ENCODE results near the gene DCST2. TPM values are rescaled to one million over a fixed set of nuclear protein-coding genes. Genes with fewer than 3 reads are reported as not detected.

Gene DCST2
- total and polyA plus RNA-seq, 2 donors (not counting 3 experiments of a cell fraction or from before 2014, with no cell fraction given): 0.29 to 0.51 TPM

DNA sequence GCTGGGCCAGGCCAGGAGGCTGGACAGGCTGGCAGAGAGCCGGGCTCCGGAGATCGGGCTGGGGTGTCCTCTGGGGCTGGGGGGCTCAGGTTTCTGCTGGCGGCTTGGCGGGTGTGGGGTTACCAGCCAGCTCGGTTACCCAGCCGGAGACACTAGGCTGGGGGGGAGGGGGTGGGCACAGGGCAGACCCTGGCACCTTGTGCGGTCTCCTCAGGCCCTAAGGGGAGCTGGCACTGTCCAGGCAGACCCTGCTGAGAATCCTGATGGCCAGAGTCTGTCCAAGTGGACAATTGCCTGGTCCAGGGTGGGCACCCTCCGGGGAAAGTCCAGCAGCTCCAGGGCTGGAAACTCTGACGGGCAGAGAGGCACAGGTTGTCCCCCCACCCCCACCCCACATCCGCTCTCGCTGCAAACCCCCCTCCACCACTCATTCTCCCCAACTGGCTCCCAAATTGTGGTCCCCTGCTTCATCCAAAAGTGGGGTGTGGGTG lies 24.3 kb downstream of the DCST2 start:
- Histone ChIP-seq H3K27me3 (ENCODE audit: control insufficient read depth in 2 of 2, insufficient read depth in 2 of 2, low read length in 2 of 2) (no peaks in the 10 kb centered on the region), H3K9ac (replicated peaks; ENCODE audit: extremely low read depth, insufficient read depth, low read length) (no peak overlapping the region), H3K4me2 (ENCODE audit: insufficient read depth, low read length) (no peak overlapping the region), H3K4me1 (ENCODE audit: control insufficient read depth, extremely low read depth, insufficient read depth, low read length) (peaks cover 10% of the 10 kb centered on the region), H2AFZ (ENCODE audit: low read depth, low read length) (no peak overlapping the region), H3K4me3 (replicated peaks in 1 of 3; ENCODE audit: insufficient read depth in 1 of 3, low read depth in 1 of 3, low read length in 3 of 3) (no peak overlapping the region), H3K9me3 (replicated peaks; ENCODE audit: control insufficient read depth, insufficient read depth, low read length) (no peaks in the 10 kb centered on the region), H3K36me3 (ENCODE audit: control insufficient read depth in 2 of 2, extremely low read depth in 1 of 2, insufficient read depth in 2 of 2, low read length in 2 of 2) (no peaks in the 10 kb centered on the region), H3K9me1 (replicated peaks; ENCODE audit: control insufficient read depth, extremely low read depth, insufficient read depth, low read length) (no peaks in the 10 kb centered on the region), H3K27ac (ENCODE audit: insufficient read depth, low read depth, low read length) (no peak overlapping the region), H3K79me2 (ENCODE audit: control insufficient read depth, insufficient read depth, low read length) (peaks cover 11% of the 10 kb centered on the region), H4K20me1 (replicated peaks; ENCODE audit: control insufficient read depth, extremely low read depth, insufficient read depth, low read length) (no peaks in the 10 kb centered on the region)
- TF ChIP-seq JUN (IDR thresholded peaks at IDR 0.05; ENCODE audit: borderline replicate concordance, insufficient read depth, insufficient read length, low read depth) (no peak), POLR2AphosphoS5 (IDR thresholded peaks at IDR 0.05; ENCODE audit: insufficient read depth, low read depth, low read length) (no peak), POLR2A (IDR thresholded peaks at IDR 0.05; ENCODE audit: low read depth, low read length) (no peak), FOS (IDR thresholded peaks at IDR 0.05; ENCODE audit: borderline replicate concordance, insufficient read depth, low read length) (no peak), MYC (IDR thresholded peaks at IDR 0.05; ENCODE audit: low read depth, low read length) (no peak), EZH2 (IDR thresholded peaks at IDR 0.05; ENCODE audit: borderline replicate concordance, low read depth, low read length, severe bottlenecking) (no peak), GATA2 (IDR thresholded peaks at IDR 0.05; ENCODE audit: insufficient read depth, insufficient read length, low read depth, low read length) (no peak)
- TF ChIP-seq, protein P1, sequence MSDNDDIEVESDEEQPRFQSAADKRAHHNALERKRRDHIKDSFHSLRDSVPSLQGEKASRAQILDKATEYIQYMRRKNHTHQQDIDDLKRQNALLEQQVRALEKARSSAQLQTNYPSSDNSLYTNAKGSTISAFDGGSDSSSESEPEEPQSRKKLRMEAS (IDR thresholded peaks at IDR 0.05; ENCODE audit: insufficient read depth, insufficient read length): no peak
- TF ChIP-seq, protein P2, sequence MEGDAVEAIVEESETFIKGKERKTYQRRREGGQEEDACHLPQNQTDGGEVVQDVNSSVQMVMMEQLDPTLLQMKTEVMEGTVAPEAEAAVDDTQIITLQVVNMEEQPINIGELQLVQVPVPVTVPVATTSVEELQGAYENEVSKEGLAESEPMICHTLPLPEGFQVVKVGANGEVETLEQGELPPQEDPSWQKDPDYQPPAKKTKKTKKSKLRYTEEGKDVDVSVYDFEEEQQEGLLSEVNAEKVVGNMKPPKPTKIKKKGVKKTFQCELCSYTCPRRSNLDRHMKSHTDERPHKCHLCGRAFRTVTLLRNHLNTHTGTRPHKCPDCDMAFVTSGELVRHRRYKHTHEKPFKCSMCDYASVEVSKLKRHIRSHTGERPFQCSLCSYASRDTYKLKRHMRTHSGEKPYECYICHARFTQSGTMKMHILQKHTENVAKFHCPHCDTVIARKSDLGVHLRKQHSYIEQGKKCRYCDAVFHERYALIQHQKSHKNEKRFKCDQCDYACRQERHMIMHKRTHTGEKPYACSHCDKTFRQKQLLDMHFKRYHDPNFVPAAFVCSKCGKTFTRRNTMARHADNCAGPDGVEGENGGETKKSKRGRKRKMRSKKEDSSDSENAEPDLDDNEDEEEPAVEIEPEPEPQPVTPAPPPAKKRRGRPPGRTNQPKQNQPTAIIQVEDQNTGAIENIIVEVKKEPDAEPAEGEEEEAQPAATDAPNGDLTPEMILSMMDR (IDR thresholded peaks at IDR 0.05; ENCODE audit: extremely low read depth in 1 of 2, insufficient read depth in 1 of 2, low read depth in 1 of 2, low read length in 2 of 2): no peak
- no peak for FAIRE-seq
- no TSS peak for BruUV-seq (replicated peaks)
- DNase-seq (ENCODE audit: low read depth, low spot score): no peak
- CTCF ChIA-PET: interaction anchor here (4.3 kb wide), 1 partner anchor 8 kb away, joined by 40 read pairs; no protein-coding TSS in a partner anchor
- intact Hi-C loops (cut with micrococcal nuclease): no loop called here
- dilution Hi-C loops (cut with MboI; ENCODE audit: extremely low pct_ligation_motif_present, low sequenced_read_pairs): no loop called here
- POLR2A ChIA-PET: no interaction called here

Measured in endothelial cell of umbilical vein (primary cell).